NCI-H2196 treated with DMSO at 0.1 percent for 48 hours (cell line): ENCODE measurements around the gene LRMDA.

Experiments
- DNase-seq: peaks from one replicate; lab custom pipeline; 2025; ENCODE audit not compliant: unreplicated experiment; lab: John Stamatoyannopoulos, UW

Gene LRMDA

DNA sequence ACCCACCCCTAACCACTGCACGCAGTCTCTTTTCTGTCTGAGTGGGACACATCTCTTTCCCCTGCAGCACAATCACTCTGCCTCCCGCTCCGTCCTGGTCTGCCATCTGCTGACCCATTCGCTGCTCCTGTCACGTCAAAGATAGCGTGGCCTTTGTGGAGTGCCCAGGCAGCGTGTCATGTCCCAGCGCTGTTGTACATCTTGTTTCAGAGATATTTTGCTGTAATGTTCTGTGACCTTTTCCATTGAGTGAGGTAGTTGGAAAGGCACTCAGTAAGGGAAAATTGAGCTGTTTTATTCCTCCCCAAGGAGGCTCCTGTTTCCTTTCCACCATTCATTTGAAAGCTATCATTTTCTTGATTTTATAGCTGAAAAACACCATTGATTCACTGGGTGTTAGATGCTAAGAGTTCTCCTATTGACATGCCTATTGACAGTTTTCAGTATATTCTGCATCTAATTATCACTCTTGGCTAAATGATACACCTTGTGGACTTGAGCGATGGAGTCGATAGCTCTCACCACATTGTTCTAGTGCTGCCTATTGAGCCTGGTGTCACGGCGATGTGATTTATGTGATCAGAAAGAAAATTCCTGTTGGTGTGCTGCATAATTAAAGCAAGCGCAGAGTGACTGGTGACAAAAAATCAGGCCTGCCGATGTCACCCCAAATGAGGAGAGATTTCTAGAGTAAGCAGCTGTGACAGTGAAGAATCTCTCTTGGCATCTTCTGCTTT lies 372.6 kb downstream of the LRMDA start:
- DNase-seq: no peak

GRCh38 chr10:75806186-75806585 lies 374.8 kb downstream of the LRMDA start:
- no peak for DNase-seq

DNA sequence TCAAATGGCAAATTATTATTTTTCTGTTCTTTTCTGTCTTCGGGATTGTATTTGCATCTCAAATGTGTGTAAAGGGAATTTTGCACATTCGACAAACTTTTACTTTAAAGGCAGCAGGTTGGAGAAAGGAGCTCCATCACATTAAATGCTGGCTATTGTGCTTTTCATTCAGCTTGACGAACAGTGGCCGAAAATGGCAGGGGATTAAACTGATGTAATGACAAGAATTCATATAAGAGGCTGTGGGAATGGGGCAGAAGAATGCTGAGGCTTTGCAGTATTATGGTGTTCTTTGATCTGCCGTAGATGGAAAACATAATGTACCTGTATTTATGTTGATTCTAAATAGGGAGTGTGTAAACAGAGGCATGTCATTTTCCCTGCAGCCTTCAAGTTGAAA lies 376.0 kb downstream of the LRMDA start:
- no peak for DNase-seq

GRCh38 chr10:75809003-75809402 lies 377.6 kb downstream of the LRMDA start:
- DNase-seq: no peak

DNA sequence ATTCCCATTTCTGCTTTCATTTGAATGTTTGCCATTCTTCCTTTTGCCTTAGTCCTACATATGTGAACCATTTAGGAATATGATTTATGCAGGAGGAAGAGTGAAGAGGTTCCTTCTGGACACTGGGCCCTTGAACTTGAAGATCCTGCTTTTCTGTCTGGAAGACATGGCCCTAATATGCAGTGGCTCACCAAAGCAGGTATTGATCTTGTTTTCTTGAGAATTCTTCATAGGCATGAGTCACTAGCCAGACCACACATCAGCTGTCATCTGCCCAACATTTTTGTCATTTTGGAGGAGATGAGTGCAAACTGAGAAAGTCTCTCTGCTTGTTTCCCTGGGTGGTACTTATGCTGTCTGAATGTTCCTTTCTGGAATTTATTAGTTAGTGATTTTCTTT lies 382.6 kb downstream of the LRMDA start:
- no peak for DNase-seq

DNA sequence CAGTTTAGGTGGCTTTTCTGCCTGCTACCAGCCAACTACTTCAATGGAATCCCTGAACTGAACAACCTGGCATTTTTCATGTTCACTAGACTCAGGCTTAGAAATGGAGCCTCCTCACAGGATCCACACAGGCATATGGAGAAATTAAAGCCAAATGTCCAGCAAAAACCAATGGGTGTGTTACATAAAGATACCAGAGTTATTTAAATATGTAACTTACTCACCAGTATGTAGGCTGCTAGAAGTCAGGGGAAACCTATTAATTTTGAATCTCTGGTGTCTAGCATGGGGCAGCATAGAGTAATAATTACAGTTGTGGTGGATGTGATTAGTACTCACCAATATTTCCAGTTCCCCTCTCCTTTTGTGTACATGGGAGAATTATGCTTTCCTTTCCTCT lies 383.6 kb downstream of the LRMDA start:
- no peak for DNase-seq

DNA sequence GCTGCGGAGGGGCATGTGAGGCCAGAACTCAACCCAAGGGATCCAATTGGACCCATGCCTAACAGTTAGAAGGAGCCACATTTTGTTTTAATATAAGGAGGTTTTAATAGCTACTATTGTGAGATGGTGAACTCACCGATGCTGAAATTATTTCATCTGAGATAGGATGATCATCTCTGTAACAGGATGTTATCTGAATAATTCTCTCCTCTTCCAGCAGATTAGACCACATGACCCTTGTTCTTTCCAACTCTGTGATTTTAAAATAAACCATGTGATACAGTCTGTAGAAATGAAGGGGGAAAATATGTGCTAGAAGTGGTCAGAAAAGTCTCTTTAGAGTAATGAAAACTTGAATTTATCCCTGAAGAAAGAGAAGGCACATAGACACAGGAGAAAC lies 385.8 kb downstream of the LRMDA start:
- DNase-seq: no peak

- no peak for DNase-seq
Measured at GRCh38 chr10:75818552-75818951, 387.1 kb downstream of the LRMDA start.

GRCh38 chr10:75825235-75825634 lies 393.8 kb downstream of the LRMDA start:
- DNase-seq: no peak

DNA sequence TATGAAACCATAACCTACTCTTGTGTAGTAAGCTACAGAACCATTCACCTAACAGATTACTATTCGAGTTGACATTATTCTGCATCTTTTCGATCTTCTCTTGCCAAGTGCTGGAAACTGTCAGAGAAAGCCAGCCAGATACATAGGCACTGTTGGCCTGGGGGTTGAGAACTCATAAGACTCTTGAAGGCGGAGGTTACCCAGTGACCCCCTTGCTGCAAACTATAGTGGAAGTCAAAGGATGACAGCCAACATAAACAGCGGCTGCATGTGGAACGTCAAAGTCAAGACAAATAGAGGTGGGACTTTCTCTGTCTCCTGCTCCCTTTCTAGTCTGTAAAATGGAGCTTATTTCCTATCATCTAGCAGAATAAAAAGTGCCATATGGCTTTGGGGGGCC lies 394.2 kb downstream of the LRMDA start:
- no peak for DNase-seq

DNA sequence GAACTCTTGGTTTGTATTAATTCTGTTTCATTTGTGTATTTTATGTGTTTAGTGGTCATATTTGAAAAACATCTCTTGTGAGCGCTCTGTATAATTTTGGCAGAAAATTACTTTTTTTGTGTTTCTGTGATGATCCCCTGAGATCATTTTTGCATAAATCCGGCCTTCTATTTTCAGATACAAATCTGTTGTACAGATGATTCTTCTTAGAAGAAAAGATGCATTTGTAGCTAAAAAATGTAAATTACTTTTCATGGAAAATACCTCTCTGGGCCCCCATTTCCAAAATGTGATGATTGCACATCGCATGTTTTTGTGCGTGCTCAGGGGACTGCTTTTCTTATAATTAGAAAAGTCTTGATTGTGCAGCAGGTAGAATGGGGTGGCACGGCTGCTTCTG lies 395.4 kb downstream of the LRMDA start:
- DNase-seq: no peak

- no peak for DNase-seq
Measured at GRCh38 chr10:75827587-75828021, 396.2 kb downstream of the LRMDA start.

GRCh38 chr10:75828413-75828812 lies 397.0 kb downstream of the LRMDA start:
- DNase-seq: no peak

GRCh38 chr10:75836064-75836463 lies 404.6 kb downstream of the LRMDA start:
- DNase-seq: no peak

DNA sequence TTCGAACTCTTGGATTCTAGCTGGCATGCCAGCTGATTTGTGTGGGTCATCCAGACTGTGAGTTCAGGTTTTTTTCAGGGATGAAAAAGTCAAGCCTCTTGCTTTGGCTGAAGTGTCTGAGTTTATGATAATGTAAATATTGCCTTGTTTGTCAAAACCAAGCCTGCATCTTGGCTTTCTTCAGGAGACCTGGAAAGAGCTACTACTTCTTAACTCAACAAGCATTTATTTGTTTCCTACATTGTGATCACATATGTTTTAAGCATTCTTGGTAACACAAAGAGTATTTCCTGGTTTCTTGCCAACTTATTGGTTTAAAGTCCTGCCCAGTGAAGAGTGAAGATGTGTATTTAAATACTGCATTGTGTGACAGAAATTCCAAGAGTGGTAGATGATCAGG lies 407.1 kb downstream of the LRMDA start:
- DNase-seq: no peak

DNA sequence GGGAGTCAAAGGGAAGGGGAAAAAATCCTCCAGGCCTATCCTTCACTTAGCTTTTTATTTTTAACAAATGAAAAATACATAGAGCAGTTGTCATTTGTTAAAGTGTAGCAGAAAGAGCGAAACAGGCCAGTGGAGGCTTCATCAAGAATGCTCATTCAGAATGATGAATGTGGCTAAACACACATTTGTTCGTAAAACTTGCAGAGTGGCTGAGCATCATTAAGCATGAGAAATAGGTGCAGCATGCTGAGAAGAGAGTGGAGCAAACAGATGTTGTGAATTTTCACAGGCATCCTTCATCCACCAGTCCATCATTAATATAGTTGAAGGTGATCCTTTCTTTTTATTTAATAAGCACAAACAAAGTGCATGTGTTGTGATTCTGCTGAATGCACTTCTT lies 407.6 kb downstream of the LRMDA start:
- DNase-seq: no peak

- DNase-seq: no peak
Measured at GRCh38 chr10:75841266-75841665, 409.8 kb downstream of the LRMDA start.

DNA sequence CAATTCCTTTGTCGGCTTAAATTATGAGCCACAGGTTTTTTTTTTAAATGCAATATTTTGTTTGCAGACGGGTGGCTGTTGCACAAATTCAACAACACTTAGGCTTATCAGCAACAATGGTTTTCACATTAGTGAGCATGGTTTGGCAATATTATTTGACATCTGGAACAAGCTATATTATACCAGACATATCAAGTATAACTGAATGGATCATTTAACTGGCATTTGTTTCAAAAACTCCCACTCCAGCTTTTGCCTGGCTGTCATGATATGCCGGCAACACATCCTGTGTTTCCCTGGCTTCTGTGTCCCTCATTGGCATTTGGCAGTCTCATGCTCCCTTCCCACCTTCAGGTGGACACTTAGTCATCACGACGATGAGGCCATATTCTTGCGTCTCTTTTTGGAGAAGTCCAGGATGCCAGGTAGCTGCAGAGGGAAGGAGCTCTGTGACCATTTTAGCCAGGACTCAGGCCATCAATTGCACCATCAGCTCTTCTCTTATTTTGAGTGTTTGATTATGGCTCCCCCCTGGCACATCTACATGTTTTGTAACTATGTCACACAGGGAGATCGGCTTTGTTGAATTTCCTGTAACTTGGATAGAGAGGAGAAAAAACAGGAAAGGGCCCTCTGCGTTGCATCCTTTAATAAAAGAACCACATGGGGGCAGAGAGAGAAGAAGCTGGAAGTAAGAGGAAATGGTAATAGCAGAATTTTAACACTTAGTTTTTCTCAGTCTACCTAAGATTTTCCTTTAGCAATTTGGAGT lies 413.9 kb downstream of the LRMDA start:
- DNase-seq: no peak

- DNase-seq: no peak
Measured at GRCh38 chr10:75847477-75847876, 416.1 kb downstream of the LRMDA start.

- DNase-seq: no peak
Measured at GRCh38 chr10:75851580-75852345, 420.3 kb downstream of the LRMDA start.

GRCh38 chr10:75852851-75853484 lies 421.5 kb downstream of the LRMDA start:
- DNase-seq: no peak
